Body of pancreas (tissue), 4 donors: ENCODE results near the gene KCNJ18.
"Not testable (repeated sequence)": the region's sequence is repeated elsewhere in the genome, so short reads cannot be mapped to it uniquely, and the experiment has no call there.

Experiments used
- POLR2A ChIP-seq, 3 donors: fragments of 450-650 bp; IDR thresholded peaks; one replicate each; pipeline ENCODE4 v1.6.1; 2016; ENCODE audit warnings: antibody characterized with exemption in 3 of 3, mild to moderate bottlenecking in 2 of 3
- TF ChIP-seq, protein P1 (sequence below), 7 experiments: fragments of 450-650 bp in 4 of 7; fragments of 200-600 bp in 3 of 7; sonication (generic) in 3 of 7; IDR thresholded peaks; one replicate each; pipeline ENCODE4 v1.5.1; 2016 to 2019; ENCODE audit warnings: antibody characterized with exemption in 7 of 7

- TF ChIP-seq, protein P1, sequence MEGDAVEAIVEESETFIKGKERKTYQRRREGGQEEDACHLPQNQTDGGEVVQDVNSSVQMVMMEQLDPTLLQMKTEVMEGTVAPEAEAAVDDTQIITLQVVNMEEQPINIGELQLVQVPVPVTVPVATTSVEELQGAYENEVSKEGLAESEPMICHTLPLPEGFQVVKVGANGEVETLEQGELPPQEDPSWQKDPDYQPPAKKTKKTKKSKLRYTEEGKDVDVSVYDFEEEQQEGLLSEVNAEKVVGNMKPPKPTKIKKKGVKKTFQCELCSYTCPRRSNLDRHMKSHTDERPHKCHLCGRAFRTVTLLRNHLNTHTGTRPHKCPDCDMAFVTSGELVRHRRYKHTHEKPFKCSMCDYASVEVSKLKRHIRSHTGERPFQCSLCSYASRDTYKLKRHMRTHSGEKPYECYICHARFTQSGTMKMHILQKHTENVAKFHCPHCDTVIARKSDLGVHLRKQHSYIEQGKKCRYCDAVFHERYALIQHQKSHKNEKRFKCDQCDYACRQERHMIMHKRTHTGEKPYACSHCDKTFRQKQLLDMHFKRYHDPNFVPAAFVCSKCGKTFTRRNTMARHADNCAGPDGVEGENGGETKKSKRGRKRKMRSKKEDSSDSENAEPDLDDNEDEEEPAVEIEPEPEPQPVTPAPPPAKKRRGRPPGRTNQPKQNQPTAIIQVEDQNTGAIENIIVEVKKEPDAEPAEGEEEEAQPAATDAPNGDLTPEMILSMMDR (IDR thresholded peaks at IDR 0.05) = not testable (repeated sequence)
- TF ChIP-seq POLR2A (IDR thresholded peaks at IDR 0.05) = not testable (repeated sequence)
Observed at GRCh38 chr17:21703891-21704872, 11.9 kb downstream of the KCNJ18 start.
